Breast epithelium (tissue), 3 donors: ENCODE results near the gene CLECL1.

ENCODE experiments used
- POLR2A ChIP-seq: fragments of 450-650 bp; IDR thresholded peaks from one replicate; pipeline ENCODE4 v1.6.1; 2016; ENCODE audit warnings: antibody characterized with exemption, mild to moderate bottlenecking, moderate library complexity
- TF ChIP-seq, protein P1 (sequence below), 3 donors: fragments of 450-650 bp; IDR thresholded peaks; one replicate each; pipeline ENCODE4 v1.5.1; 2016 to 2017; ENCODE audit warnings: antibody characterized with exemption in 3 of 3, mild to moderate bottlenecking in 3 of 3, moderate library complexity in 3 of 3

DNA sequence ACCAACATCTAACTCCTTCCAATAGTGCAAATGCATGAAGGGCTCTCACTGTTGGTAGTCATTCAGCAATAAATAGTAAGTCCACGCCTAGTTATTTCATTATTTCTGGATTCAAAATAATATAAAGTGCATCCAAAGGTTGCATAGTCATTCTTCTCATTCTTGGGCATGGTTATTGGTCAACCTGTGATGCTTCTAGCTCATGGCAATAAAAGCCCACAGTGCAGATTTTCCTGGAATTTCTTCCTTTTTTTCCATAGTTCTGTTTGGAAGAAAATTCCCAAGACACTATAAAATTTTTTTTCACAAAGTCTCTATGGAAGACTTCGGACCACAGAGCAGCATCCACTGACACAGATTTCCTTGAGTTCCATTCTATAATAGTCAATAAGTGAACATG is 20.2 kb upstream of the CLECL1 start:
- TF ChIP-seq, protein P1, sequence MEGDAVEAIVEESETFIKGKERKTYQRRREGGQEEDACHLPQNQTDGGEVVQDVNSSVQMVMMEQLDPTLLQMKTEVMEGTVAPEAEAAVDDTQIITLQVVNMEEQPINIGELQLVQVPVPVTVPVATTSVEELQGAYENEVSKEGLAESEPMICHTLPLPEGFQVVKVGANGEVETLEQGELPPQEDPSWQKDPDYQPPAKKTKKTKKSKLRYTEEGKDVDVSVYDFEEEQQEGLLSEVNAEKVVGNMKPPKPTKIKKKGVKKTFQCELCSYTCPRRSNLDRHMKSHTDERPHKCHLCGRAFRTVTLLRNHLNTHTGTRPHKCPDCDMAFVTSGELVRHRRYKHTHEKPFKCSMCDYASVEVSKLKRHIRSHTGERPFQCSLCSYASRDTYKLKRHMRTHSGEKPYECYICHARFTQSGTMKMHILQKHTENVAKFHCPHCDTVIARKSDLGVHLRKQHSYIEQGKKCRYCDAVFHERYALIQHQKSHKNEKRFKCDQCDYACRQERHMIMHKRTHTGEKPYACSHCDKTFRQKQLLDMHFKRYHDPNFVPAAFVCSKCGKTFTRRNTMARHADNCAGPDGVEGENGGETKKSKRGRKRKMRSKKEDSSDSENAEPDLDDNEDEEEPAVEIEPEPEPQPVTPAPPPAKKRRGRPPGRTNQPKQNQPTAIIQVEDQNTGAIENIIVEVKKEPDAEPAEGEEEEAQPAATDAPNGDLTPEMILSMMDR (IDR thresholded peaks at IDR 0.05), result no peak
- TF ChIP-seq POLR2A, result no peak
